Measurements from ENCODE around the gene ERVFRD-1.
A peak's percentile ranks its signal among the peaks of the same experiment; 100 is the strongest.

The ERVFRD-1 gene

GRCh38 chr6:11110921-11111768 is at the start of gene ERVFRD-1:
ERVFRD-1 (minus strand) TSS chr6:11111725; CDS start chr6:11105310, 6,415 bp downstream.
- no peak for DNase-seq

DNA sequence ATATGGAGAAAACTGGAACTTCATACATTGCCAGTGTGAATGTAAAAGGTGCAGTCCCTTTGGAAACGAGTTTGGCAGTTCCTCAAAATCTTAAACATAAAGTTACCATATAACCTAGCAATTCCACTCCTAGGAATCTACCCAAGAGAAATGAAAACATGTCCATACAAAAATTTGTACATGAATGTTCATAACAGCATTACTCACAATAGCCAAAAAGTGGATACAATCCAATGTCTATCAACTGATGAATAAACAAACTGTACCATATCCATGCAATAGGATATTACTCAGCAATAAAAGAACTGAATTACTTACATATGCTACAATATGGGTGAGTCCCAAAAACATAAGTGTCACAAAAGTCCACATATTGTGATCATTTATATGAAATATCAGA is 48.7 kb upstream of the ERVFRD-1 start:
- no peak for DNase-seq

DNA sequence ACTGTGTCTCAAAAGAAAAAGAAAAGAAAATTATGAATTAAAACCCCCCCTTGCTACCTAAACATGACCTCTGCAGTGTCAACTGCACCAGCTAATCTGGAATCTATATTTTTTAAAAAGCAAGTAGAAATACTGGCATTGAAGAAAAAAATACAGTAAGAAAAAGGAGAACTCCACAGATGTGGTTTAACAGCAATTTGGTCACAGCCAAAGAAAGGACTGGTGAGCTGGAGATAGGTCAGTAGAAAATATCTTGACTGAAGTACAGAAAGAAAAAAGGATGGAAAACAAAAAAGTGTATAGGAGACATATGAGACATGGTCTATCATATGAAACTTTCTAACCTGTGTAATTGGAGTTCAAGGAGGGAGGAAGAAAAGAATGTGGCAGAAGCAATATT is 44.1 kb upstream of the ERVFRD-1 start:
- DNase-seq, result no peak

DNA sequence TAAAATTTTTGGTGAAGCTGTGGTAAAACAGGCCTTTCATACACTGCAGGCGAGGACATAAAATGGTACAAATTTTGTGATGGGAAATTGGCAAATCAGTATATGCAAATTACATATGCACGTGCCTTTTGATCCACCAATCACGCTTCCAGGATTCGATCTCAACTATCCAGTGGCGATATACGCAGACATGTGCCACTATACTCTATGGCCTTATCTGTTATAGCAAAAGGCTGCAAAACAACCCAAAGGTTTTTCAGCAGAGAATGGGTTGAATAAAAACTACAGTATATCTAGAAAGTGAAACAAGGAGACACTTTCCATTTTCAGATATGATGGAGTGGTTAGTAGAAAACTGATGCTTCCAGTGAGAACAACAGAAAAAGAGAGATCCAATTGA is 41.9 kb upstream of the ERVFRD-1 start:
- no peak for DNase-seq

- DNase-seq, result no peak
Measured at GRCh38 chr6:11152581-11152980, 41.1 kb upstream of the ERVFRD-1 start.

DNA sequence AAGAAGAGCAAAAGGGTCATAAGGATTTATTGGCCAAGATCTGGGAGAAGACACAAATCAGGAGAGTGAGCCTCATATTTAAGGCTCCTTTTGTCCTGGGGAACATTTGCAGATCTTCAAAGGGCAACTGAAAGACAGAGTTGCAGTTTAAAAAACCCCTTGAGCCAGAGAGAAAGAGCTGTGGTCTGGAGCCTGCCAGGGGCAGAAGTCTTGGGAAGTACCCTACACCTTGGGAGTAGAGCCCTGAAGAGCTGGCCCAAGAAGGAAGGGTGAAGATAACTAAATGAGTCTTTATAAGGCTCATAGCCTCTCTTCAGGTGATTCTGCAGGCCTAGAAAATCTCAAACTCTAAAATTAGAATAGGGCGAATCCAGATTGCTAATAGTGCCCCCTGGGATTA is 40.0 kb upstream of the ERVFRD-1 start:
- no peak for DNase-seq

- peak in 1 of 14 donors; percentile 65 for DNase-seq
Measured at GRCh38 chr6:11149551-11149950, 38.0 kb upstream of the ERVFRD-1 start.

- no peak for DNase-seq
Measured at GRCh38 chr6:11146117-11146826, 34.7 kb upstream of the ERVFRD-1 start.

GRCh38 chr6:11144393-11144851 is 32.9 kb upstream of the ERVFRD-1 start:
- DNase-seq, result peak in 11 of 14 donors; percentile 31 to 67 (median 47)

GRCh38 chr6:11143394-11144371 is 32.2 kb upstream of the ERVFRD-1 start:
- DNase-seq, result peak in 1 of 14 donors; percentile 8

- no peak for DNase-seq
Measured at GRCh38 chr6:11142296-11143027, 30.9 kb upstream of the ERVFRD-1 start.

GRCh38 chr6:11141295-11141694 is 29.8 kb upstream of the ERVFRD-1 start:
- DNase-seq, result no peak

DNA sequence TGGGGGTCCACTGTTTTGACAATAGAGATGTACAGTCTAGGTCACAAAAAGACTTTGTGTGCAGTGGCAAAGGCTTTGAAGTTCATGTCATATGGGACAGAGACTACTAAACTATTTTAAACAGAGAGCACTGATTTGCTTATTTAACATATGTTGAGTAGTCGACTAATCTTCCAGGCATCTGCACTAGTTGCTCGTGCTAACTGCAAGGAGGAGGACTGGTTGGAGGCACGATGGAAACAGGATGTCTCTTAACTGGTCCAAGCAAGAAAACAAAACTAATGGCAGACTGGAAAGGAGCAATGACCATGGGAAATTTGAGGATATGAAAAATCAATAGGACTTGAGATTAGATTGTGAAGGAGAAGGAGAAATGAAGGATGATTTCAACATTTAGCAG is 28.5 kb upstream of the ERVFRD-1 start:
- no peak for DNase-seq

- DNase-seq, result no peak
Measured at GRCh38 chr6:11139051-11139960, 27.8 kb upstream of the ERVFRD-1 start.

- no peak for DNase-seq
Measured at GRCh38 chr6:11136809-11137208, 25.3 kb upstream of the ERVFRD-1 start.

DNA sequence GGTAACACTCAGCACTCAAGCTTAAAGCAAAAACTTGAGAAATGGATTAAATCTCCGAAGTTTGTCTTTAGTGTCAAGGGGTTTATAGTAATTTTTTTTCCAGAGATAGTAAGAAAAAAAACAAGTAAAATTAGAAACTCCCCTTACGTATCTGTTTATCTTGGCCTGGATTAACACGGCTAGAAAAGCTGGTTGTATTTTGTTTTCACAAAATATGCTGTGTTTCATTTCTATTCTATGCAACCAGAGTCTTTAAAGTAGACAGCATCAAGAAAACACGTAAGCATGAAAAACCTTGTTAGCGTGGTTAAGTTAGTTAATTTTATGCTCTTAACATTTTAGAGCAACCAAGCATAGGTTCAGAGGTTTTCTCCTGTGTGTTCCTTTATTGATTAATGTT is 21.8 kb upstream of the ERVFRD-1 start:
- DNase-seq, result no peak

- DNase-seq, result no peak
Measured at GRCh38 chr6:11132194-11132888, 20.8 kb upstream of the ERVFRD-1 start.

GRCh38 chr6:11130605-11131004 is 19.1 kb upstream of the ERVFRD-1 start:
- no peak for DNase-seq

GRCh38 chr6:11129908-11130565 is 18.5 kb upstream of the ERVFRD-1 start:
- no peak for DNase-seq

All from C1 segment of cervical spinal cord (tissue), 14 donors.